ENCODE results near the gene CCIN.

- no peak for TF ChIP-seq CTCF (IDR thresholded peaks at IDR 0.05)
- TF ChIP-seq POLR2AphosphoS5 (IDR thresholded peaks at IDR 0.05): no peak
- no peak for TF ChIP-seq POLR2A (IDR thresholded peaks at IDR 0.05)
Observed at GRCh38 chr9:36136894-36137391, 32.2 kb upstream of the CCIN start.

Data from gastroesophageal sphincter (tissue), 3 donors.